Right kidney (tissue), 1 donor: ENCODE measurements around the gene CCDC134.
A peak's percentile ranks its signal among the peaks of the same experiment; 100 is the strongest.

Source experiments
- DNase-seq: peaks from one replicate; pipeline ENCODE4 v3.0.0-alpha.2; 2016

Gene CCDC134

DNA sequence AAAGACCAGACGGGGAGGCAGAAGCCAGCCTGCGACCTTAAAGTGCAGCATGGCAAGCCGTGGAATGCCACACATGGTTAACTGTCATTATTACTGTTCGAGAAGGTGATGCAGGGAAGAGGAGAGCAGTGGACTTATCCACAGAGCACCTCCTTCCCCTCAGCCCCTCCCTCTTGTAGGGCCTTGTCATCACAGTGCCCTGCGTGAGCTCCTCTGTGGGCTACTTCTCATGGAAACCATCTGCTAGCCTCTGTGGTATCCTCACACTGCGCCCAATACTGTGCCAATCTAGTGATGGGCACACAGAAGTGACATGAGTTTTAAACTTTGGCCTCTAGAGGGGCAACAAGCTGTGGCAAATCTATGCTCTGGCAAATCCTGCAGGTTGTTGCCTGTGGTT, 18.2 kb upstream of the CCDC134 start:
- no peak for DNase-seq

DNA sequence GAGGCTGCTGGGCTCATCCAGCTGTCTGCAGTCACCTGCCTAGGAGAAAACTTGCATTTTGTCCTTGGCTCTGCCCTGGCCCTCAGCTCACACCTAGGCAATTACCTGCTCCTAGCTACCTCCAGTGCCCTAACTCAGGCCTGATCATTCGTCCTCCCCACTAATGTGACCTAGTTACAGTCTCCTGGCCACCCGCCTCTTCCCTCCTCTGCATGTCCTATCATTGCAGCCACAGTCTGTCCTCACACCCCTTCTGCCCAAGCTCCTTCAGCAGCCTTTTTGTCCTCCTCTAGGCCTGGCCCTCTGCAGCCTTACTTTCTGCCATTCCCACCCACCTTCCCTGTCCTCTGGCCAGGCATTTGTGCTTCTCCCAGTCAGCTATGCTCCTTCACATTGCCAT, 17.7 kb upstream of the CCDC134 start:
- no peak for DNase-seq

DNA sequence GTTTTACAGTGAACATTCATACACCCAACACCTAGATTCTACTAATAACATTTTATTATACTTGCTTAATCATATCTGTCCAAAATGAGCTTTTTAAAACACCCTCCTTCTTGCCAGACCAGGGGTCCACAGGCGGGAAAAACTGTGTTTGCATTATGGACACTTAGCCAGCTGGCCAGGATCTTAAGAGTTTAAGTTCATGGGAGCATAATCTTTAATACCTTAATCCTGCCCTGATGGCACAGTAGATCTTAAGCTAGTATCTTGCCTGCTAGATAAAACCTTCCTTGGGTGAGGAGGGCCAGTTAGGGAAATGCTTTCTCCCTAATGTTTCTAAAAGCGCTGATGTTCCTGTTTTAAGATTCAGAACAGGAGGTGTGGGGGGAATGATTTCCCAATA, 13.1 kb upstream of the CCDC134 start:
- DNase-seq = no peak

DNA sequence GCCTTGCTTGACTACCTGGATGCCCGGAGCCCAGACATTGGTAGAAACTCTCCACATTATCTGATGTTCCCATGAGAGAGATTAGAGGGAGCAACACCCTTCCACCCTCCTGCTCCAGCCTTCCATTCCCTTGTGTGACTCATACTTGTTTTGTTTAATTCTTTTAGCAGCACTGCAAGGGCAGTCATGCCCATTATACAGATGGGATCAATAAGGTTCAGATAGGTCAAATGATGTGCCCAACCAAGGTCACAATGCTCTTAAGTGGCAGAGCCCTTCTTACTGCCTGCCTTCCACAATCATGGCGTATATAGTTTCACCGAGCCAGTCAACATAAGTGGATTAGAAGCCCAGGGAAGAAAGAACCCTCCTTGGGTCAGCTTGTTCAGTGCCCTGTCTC, 6.6 kb upstream of the CCDC134 start:
- DNase-seq = no peak

DNA sequence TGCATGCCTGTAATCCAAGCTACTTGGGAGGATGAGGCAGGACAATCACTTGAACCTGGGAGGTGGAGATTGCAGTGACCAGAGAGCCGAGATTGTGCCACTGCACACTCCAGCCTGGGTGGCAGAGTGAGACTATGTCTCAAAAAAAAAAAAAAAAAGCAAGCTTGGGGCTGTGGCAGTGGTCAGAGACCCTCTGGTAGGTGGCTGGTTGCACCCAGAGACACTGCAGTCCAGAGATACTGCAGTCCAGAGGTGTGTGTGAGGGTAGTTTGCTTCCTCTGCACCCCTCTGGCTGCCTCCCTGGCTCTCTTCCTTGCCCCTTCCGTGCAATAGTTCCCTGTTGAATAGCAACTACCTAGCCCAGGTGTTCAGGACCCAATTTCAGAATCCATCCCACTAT, 1.7 kb upstream of the CCDC134 start:
- no peak for DNase-seq

DNA sequence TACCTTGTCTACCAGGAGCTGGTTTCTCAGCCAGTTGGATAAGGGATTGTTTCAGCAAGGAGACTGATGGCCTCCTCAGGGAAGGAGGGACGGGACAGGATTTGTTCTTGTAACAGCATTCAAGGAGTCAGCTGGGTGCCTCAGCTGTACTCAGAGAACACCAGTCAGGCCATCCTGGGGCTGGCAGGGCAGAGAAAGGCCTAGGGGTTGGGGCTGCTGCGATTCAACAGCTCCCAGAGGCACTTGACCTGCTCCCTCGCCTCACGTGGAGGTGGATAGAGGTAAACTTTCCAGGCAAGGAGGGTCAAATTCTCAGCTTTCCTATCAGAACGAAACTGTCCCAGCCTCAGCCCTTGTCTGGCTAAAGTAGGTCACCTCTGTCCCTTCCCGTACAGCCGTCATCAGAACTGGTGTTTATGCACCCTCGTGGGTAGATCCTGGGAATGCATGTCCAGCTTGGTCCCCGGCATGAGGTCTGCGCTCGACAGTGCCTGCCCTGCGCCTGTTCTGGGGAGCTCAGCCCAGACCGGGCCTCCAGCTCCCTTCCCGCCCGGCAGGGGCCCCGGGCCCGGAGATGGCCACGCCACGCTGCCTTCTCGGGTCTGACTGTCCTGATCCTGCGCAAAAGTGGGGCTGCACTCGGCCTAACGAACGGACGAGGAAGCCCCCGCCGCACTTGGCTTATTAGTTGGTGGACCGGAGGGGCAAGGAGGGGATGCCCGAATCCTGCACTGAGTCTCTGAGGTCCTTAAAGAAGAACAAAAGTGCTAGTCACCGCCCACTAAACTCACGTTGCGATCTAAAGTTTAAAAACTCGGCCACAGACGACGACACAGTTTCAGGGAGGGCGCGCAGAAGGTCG, 762 bp upstream of the CCDC134 start:
- DNase-seq = peak; percentile 91

DNA sequence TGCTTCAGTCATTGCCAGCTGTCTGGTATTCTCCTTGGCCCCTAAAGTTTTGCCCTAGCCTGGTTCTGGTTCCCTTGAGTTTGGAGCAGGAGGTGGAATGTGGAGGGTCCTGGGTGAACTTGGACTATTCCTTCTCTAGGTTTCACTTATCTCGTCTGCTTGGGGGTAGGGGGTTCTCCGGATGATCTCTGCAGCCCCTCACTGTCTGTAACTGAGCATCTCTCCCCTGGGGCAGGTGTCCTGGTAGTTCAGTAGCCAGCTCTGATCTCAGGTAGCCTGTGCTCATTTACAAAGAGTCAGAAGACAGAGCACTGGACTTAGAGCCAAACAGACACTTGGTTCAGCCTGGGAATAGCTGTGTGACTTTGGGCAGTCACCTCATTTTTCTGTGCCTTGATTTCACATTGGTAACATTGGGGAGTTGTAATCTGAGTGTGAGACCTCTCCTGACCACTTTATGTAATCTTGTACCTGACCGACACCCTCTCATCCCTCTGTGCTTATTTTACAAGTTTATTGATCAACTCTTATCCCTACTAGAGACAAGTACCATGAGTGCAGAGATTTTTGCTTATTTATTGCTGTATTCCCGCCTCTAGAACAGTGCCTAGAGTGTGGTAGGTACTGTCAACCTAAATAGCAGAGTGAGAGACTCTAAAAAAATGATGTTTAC, 804 bp downstream of the CCDC134 start:
- no peak for DNase-seq

DNA sequence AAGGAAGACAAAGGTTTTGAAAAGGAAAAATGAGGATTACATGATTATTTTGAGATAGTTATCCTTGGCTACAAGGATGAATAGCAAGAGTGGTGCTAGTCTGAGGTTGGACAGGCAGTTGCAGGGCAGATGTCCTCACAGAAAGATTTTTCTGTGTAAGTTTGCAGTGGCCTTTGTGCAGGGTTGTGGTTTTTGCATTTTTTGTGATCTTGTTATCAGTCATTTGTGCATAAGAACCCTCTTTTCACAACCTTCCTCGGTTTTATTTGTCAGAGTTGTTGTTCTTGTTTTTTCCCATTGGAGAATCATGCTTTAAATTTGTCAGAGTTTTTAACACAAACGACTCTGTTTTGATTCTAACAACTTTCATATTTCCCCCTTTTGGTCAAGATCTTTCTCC, 1.4 kb downstream of the CCDC134 start:
- no peak for DNase-seq

DNA sequence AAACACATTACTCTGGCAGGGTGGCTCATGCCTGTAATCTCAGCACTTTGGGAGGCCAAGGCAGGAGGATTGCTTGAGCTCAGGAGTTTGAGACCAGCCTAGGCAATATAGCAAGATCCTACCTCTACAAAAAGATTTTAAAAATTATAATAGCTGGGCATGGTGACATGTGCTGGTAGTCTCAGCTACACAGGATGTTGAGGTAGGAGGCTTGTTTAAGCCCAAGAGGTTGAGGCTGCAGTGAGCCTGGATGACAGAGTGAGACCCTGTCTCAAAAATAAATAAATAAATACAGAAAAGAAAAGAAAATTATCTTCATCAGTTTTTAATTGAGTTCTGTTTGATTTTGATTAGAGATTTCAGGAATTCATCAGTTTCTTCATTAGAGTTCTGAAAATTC, 5.2 kb downstream of the CCDC134 start:
- no peak for DNase-seq

DNA sequence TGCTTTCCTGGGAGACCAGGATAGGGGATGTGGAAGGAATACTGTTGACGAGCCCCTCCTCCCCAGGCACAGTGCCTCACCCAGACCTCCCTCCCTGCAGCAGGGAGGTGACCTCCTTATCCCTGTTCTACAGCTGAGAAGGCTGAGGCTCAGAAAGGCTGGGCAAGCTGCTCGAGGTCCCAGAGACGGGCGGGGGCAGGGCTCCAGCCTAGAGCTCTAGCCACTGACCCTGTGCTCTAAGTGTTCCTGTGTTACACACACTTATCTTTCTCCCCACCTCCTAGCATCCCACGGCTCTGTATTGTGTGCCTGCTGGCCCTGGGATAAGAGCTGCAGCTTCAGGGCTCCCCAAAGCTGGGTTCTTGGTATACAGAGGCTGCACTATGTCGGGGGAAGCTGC, 7.9 kb downstream of the CCDC134 start:
- no peak for DNase-seq

DNA sequence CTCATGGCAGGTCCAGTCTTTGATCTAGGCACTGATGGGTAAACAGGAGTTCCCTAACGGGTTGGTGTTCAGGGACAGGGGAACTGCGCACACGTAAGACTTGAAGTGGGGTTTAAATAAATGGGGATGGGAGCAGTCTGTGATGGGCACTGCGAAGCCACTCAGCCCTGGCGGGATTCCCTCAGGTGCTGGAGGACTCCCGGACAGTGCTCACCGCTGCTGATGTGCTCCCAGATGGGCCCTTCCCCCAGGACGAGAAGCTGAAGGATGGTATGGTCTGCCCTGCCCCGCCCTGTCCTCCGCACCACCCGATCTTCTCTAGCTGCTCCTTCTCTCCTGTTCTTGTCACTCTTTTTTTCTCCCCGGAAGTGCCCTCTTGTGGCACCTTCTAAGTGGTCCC, 9.5 kb downstream of the CCDC134 start:
- DNase-seq = no peak

DNA sequence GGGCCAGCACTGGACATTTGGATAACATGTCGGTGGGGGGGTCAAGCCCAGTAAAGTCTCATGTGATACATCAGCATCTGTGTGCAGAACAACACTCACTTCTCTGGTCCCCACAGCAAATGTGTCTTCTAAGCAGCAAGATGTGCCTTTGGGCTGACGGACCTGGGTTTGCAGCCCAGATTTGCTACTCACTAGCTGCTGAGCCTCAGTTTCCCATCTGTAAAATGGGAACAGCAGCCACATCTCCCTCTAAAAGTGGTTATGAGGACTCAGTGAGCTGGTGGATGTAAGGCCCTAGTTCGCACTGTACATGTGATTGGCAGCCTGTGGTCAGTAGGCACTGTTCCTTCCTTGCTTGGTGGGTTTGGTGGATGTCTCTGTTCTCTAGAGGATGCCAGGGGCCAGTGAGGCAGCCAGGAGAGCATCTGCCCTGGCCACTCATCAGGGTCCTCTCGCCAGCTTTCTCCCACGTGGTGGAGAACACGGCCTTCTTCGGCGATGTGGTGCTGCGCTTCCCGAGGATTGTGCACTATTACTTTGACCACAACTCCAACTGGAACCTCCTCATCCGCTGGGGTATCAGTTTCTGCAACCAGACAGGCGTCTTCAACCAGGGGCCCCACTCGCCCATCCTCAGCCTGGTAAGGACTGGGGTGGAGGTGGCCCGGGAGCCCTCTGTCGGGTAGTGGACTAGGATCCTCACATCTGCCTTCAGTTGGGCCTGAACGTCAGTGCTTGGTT, 12.5 kb downstream of the CCDC134 start:
- DNase-seq = no peak

DNA sequence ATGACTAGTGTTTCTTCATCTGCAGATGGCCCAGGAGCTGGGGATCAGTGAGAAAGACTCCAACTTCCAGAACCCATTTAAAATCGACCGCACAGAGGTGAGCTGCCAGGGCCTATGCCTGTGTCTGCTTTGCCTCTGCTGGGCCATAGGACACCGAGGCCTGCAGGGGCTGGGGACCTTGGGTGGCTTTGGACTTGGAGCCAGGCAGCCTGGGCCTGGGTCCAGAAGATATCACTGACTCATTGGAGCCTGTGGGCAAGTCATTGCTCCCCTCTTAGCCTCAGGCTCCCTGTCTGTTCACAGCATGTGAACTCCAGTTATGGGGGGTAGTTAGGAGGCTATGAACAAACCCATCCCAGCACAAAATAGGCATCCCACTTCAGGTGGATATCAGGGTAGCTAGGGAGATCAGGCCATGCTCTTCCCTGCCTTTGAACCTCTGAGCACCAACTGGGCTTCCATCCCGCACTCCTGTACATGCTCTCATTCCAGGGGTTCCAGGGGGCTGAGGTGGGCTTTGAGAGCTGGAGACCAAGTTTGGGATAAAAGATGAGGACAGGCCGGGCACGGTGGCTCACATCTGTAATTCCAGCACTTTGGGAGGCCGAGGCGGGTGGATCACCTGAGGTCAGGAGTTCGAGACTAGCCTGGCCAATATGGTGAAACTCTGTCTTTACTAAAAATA, 13.4 kb downstream of the CCDC134 start:
- no peak for DNase-seq

DNA sequence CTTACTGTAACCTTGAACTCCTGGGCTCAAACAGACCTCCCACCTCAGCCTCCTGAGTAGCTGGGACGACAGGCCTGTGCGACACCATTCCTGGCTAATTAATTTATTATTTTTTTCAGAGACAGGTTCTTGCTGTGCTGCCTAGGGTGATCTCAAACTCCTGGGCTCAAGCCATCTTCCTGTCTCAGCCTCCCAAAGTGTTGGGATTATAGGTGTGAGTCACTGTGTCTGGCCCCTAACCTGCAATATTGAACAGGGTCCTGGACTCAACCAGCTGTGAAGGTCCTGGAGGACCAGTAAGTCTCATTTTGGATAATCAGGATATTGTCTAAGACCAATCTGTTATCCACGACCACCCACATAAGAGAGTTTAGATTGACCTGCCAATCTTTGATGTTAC, 15.2 kb downstream of the CCDC134 start:
- DNase-seq = no peak

DNA sequence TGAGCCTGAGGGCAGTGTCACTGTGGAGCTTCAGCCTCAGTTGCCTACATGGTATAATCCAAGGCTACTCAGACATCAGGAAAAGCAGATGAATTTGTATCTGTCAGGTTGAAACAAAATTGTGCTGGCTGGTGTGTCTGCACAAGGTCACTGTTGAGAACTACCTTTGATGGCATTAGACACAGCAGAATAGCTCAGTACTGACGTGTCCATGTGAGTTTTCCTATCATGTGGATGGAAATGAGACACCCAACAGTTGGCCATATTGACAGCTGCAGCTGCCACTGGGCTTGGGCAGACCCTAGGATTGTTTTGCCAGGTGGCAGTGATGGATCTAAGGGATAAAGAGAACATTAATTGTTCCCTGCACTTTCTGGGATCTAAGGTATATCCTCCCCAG, 15.8 kb downstream of the CCDC134 start:
- DNase-seq = no peak

DNA sequence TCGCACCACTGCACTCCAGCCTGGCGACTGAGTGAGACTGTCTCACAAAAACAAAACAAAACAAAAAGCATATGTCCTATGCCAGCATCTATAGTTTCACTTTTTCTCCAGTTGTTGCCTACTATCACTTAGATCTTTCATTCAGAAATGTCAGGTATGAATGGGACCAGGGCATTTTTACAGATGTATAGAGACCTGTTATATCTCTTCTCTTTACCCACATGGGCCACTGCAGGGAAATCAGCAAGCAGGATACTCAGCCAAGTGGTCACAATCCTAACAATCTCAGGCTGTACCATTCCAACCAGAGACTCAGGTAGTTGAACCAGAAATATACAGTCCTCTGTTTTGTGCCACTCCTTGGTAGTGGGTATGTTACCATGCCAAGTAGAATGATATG, 16.4 kb downstream of the CCDC134 start:
- DNase-seq = no peak

DNA sequence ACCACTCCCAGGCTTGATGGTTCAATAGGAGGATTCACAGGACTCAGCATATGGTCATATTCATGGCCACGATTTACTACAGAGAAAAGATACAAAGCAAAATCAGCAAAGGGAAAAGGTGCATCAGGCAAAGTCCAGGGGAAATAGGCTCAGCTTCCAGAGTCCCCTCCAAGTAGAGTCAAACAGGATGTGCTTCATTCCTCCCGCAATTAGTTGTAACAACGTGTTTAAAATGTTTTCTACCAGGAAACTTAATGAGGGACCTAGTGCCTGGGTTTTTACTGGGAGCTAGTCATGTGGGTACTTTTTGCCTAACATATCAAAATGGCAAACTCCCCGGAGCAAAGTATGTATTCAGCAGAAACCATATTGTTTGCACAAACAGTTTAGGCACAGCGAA, 17.5 kb downstream of the CCDC134 start:
- DNase-seq = no peak

DNA sequence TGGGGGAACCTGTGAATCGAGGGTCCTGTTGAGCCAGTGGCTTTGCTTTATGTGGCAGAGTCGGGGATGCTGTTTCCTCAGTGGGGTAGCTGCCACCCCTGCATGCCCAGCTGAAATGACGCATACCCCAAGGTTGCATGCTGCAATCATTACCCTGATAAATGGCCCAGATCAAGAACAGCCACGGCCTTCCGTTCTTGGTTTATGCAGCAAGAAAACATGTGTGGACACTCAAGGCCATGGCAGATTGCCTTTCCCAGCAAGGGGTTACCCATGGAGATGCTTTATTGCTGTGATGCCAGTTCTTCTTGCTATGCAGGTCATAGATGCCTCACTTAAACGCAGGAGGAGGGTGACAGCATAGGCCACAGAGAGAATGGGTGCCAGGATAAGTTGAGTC, 18.1 kb downstream of the CCDC134 start:
- DNase-seq = no peak

DNA sequence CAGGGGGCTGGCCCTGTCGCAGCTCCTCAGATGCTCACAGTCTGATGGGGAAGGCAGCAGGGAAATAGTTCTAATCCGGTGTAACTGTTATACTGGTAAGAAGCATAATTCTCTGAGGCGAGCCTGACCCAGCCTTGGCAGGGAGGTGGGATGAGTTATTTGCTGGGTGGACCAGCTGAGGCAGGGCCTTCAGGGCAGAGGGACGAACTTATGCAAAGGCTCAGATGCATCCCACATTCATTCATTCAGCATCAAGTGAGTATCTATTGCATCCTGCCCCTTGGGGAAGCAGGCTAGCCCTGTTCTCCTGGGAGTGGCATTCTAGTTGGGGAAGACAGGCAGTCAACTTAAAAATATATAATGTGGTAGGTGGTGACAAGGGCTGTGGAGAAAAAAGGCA, 18.8 kb downstream of the CCDC134 start:
- no peak for DNase-seq

DNA sequence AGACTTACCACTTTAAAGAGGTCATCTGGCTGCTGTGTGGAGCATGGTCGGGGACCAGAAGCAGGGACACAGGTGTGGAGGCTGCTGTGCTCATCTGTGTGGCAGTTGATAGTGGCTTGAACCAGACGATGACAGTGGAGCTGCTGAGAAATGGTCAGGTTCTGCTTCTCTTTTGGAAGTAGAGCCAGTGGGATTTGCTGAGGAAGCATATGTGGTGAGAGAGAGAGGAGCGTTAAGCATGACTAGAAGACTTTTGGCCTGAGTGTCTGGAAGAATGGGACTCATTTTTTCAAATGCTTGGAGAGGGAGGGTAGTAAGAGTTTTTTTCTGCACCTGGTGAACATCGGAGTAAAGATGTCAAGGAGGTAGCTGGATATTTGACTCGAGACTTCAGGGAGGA, 20.0 kb downstream of the CCDC134 start:
- DNase-seq = no peak

DNA sequence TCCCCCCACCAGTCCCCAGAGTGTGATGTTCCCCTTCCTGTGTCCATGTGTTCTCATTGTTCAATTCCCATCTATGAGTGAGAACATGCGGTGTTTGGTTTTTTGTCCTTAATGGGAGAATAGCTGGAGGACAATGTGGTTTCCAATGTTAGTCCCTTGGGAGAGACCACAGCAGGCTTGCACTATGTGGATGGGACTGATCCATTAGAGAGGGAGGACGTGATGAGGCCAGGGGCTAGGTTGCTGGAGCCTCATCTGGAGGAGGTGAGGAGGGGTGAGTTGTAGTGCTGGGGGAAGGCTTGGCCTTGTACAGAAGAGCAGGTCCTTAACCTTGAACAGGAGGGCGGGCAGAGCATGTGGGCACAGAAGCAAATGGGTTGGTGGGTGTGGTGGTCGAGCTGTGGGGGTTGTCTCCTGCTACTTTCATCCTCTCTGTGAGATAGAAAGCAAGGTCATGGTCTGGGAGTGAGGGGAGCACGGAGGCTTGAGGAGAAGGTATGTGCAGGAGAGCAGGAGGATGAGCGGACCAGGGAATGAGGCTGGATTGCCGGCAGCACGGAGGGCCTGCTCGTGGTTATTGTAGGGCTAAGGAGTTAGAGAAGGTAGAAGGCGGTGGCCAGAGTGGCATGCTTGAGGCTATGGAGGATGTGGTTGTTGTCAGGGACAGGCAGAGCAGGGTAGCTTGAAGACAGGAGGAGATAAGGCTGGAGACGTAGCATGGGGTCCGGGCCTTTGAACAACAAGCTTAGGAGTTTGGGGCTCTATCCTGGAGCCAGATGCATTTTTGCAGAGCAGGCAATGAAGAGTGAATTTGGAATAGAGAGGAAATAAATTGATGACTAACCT, 21.2 kb downstream of the CCDC134 start:
- no peak for DNase-seq
